Panc1 (cell line): Measurements from ENCODE around the gene SSBP2.

Source experiments
- CTCF ChIP-seq: fragments of 450-650 bp; IDR thresholded peaks from 2 replicates; pipeline ENCODE4 v1.5.1; 2017; ENCODE audit warnings: mild to moderate bottlenecking
- POLR2AphosphoS5 ChIP-seq: IDR thresholded peaks from 2 replicates; pipeline ENCODE4 v1.6.1; 2012; ENCODE audit warnings: mild to moderate bottlenecking, low read depth, low read length, moderate library complexity
- REST ChIP-seq, 2 experiments: IDR thresholded peaks; 2 replicates each; pipeline ENCODE4 v1.6.1; 2011 to 2012; ENCODE audit warnings: low read depth in 2 of 2, control low read depth in 1 of 2, low read length in 1 of 2, mild to moderate bottlenecking in 1 of 2, moderate library complexity in 1 of 2; ENCODE audit not compliant: insufficient read depth in 1 of 2
- SIN3A ChIP-seq: IDR thresholded peaks from 2 replicates; pipeline ENCODE4 v1.6.1; 2012; ENCODE audit warnings: low read depth, mild to moderate bottlenecking, low read length, moderate library complexity, borderline replicate concordance; ENCODE audit not compliant: insufficient read depth

GRCh38 chr5:81488862-81489261 is 262.0 kb downstream of the SSBP2 start:
- TF ChIP-seq CTCF (no peak), POLR2AphosphoS5 (no peak), SIN3A (no peak), REST (IDR thresholded peaks at IDR 0.05; ENCODE audit: insufficient read depth in 1 of 2, low read depth in 2 of 2, low read length in 1 of 2) (no peak)
